Adipocyte (in vitro differentiated cells): ENCODE results near the gene CARD19.

Source experiments
- DNase-seq: peaks from one replicate; pipeline ENCODE4 v3.0.0-alpha.2; 2015; ENCODE audit warnings: low read depth
- H3K27me3 ChIP-seq: replicated peaks from 2 replicates; pipeline ENCODE4 v1.7.0; 2013; ENCODE audit warnings: mild to moderate bottlenecking, low read length, moderate library complexity; ENCODE audit not compliant: control insufficient read depth, insufficient read depth
- H3K36me3 ChIP-seq: 2 replicates; pipeline ENCODE4 v1.7.0; 2013; ENCODE audit warnings: low read length, mild to moderate bottlenecking, moderate library complexity; ENCODE audit not compliant: control insufficient read depth, insufficient read depth, severe bottlenecking
- H3K4me1 ChIP-seq: 2 replicates; pipeline ENCODE4 v1.7.0; 2013; ENCODE audit warnings: mild to moderate bottlenecking, low read length, moderate library complexity; ENCODE audit not compliant: control insufficient read depth, insufficient read depth
- H3K4me3 ChIP-seq: 2 replicates; pipeline ENCODE4 v1.7.0; 2013; ENCODE audit warnings: mild to moderate bottlenecking, low read length, moderate library complexity
- H3K9ac ChIP-seq: 2 replicates; pipeline ENCODE4 v1.7.0; 2013; ENCODE audit warnings: mild to moderate bottlenecking, low read length, moderate library complexity
- H3K9me3 ChIP-seq: 2 replicates; pipeline ENCODE4 v1.7.0; 2013; ENCODE audit warnings: mild to moderate bottlenecking, low read length, moderate library complexity; ENCODE audit not compliant: control insufficient read depth

CARD19 gene

DNA sequence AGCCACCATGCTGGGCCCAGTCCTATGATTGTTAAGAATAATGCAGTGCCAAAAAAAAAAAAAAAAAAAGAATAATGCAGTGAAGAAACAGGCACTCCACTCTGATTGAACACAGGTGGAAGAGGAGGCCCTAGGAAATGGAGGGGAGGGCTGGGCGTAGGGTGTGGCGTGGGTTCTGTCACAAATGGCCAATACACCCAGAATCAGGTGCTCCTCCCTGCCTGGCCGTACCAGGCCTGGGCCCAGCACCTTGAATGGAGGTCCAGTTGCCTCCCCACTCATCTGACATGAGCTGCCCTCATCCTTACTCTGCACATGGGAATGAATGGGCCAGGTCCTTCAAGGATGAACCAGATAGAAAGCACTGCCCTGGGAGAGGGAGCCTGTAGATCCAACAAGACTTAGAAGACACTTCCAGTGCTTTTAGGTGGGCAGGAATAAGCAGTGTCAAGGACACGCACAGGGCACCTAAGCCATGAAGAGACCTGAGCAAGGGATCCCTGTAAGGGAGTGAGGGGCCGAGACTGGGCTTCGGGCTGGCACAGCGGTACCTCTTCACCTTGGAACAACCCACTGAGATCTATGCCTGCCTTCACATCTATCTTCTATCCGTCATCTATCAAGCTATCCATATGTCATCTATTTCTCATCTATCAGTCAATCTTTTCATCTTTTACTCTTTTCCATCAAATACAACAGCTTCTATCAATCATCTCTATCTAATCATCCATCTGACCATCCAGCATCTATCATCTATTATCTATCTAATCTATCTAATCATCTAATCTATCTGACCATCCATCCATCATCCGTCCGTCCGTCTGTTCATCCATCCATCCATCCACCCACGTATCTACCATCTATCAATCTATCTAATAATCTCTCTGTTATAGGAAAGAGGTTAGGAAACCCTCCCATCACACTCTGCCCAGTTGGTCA is 22.2 kb downstream of the CARD19 start:
- no peaks in the 10 kb centered on the region for H3K9me3 ChIP-seq
- DNase-seq = no peak
- H3K36me3 ChIP-seq = peaks cover 15% of the 10 kb centered on the region
- no peaks in the 10 kb centered on the region for H3K27me3 ChIP-seq
- no peak overlapping the region for H3K4me3 ChIP-seq
- H3K9ac ChIP-seq = no peak overlapping the region
- peaks cover 20% of the 10 kb centered on the region for H3K4me1 ChIP-seq

DNA sequence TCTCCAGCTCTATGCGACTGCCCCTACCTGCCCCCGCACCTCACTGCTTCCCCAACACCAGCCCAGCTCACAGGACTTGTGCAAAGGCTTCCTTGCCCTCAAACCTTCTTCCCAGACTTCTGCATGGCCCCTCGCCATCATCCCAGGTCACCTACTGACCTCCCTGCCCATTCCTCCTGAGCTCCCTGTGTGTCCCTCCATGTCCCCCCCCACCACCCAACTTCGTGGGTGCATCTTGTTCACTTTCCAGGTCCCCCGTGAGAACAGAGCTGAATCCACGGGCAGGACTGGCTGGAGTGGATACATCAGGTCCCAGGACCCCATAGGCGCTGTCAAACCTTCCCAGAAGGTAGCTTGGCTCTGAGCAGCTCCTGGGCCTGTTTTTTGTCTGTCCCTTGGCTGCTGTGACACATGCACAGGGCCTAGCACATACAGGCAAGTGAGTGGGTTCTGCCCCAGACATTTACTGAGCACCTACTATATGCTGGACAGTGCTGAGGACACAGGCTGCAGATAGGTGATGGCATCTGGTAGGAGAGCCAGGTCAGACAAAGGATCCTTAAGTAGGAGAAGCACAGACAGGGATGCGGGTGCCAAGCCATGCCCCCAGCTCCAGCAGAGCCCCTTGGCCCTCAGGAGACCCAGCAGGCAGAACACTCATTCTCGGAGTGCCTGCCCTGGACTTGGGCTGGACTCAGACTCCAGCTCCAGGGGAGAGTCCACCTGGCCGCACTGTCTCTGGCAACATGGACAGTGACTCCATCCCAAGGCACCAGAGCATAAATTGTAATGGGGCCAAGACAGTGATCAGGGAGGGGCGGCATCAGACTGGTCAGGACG is 23.1 kb downstream of the CARD19 start:
- no peak for DNase-seq
- H3K36me3 ChIP-seq = peaks cover 6% of the 10 kb centered on the region
- H3K9ac ChIP-seq = no peak overlapping the region
- H3K4me3 ChIP-seq = no peak overlapping the region
- no peaks in the 10 kb centered on the region for H3K9me3 ChIP-seq
- peaks cover 20% of the 10 kb centered on the region for H3K4me1 ChIP-seq
- H3K27me3 ChIP-seq = no peaks in the 10 kb centered on the region

DNA sequence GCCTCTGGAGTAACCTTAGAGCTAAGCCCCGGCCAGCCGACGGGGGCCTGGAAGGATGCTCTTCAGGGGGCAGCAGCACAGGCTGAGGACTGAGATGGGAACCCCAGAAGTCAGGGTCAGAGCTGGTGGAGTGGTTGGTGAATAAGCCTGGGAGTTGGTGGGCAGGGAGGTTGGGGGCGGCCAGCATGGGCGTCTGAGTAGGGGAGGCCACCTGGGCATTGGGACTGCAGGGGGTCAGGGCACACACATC is 23.6 kb downstream of the CARD19 start:
- H3K36me3 ChIP-seq = peaks cover 6% of the 10 kb centered on the region
- no peak overlapping the region for H3K4me3 ChIP-seq
- no peak for DNase-seq

DNA sequence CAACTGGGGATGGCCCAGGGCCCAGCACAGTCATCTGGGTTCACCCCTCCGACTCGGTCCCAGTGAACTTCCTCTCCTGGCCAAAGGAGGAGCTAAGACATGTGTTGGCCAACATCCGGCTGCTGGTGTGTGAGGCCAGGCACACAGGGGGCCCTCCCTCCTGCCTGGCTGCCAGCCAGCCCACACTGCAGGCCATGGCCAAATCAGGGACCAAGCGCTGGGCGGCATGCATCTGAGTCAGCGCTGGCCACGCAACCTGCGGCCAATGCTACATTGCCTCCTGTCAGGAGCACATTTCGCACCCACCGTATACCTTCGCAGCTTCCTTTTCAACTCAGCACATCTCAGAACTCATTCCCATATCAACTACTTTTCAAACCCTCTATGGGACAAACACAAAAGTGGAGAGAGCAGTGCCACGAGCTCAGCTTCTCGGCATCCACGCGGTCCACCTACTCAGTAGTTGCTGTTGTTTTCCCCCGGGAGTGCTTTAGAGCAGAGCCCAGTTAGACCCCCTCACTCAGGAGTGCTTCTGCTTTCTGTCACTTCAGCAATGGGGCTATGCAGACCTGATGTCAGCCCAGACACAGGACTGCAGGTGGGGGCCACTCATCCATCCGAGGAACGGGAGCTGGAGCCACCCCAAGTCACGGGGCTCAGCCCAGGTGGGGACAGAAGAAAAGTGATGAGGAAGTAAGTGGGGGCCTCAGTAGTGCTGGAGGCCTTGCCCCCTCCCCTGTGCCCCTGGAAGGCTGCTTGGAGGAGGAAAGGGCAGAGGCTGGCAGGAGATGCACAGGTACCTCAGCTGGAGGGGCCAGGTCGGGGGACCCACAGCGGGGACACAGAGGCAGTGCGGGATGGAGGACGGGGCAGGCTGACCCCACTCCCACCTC is 24.2 kb downstream of the CARD19 start:
- Histone ChIP-seq H3K9me3 (no peaks in the 10 kb centered on the region), H3K27me3 (no peaks in the 10 kb centered on the region), H3K36me3 (peaks cover 6% of the 10 kb centered on the region), H3K4me1 (peaks cover 20% of the 10 kb centered on the region), H3K9ac (no peak overlapping the region), H3K4me3 (no peak overlapping the region)
- peak; percentile 24 for DNase-seq

More for the DNA sequence above, 23.6 kb downstream of the CARD19 start:
- peaks cover 20% of the 10 kb centered on the region for H3K4me1 ChIP-seq
- no peaks in the 10 kb centered on the region for H3K9me3 ChIP-seq
- H3K27me3 ChIP-seq = no peaks in the 10 kb centered on the region
- H3K9ac ChIP-seq = no peak overlapping the region

DNA sequence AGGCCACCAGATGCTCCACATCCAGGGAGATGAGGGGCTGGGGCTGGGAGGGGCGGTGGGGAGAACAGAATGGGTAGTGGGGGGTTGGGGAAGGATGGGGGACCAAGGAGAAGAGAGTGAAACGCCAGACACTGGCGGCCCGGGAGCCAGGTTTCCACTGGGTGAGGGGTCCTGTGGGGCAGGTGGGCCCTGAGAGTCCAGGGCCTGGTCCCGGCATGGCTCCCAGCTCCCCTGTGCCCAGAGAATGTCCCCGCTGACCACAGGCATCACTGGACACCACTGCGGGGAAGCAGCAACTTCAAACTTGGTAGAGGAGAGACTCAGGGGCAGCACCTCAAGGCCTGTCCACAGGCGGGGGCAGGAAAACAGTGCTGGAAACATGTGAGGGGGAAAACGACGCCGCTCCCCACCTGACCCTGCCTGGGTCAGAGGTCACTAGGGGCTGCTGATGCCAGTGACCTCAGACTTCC is 24.9 kb downstream of the CARD19 start:
- Histone ChIP-seq H3K9ac (no peak overlapping the region), H3K36me3 (peaks cover 6% of the 10 kb centered on the region), H3K4me3 (no peak overlapping the region), H3K4me1 (peaks cover 20% of the 10 kb centered on the region), H3K27me3 (no peaks in the 10 kb centered on the region), H3K9me3 (no peaks in the 10 kb centered on the region)
- DNase-seq = no peak

DNA sequence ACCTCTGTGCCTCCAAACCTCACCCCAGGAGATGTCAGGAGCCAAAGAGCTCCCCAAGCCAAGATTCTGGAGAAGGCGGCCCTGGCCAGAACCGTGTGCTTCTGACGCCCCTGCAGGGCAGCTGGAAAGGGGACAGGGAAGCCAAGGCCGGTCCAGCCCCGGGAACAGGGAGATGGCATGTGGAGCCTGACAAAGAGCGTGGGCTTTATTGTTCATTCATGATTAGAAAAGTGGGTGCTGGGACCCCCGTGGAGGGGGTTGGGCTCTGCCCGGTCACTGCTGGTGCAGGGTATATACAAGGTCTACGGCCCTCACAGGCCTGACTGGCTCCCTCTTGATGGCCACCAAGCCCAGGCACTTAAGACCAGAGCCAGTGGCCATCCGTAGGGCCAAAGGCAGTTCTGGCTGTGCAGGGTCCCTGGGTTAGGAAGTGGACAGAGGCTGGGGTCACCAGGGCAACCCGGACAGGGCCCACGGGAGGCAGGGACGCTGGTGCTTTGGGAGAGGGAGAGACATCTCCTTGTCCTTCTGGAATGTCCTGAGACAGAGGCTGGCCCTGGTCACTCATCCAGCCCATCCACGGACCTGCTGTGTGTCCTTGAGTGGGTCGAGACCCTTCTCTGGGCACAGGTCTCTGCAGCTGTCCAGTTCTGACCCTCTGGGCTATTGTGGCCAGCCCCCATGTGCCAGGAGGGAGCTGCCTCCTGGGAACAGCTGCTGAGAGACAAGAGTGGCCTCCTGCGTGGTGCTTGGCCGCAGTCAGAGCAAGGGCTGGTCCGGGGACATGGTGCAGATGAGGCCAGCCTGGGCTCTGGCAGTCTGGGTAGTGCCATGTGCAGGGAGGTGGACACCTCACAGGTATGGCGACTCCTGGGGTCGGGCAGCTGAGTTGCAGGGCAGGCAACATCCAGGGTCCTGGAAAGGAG is 25.6 kb downstream of the CARD19 start:
- Histone ChIP-seq H3K4me1 (peaks cover 14% of the 10 kb centered on the region), H3K9me3 (no peaks in the 10 kb centered on the region), H3K36me3 (peaks cover 6% of the 10 kb centered on the region), H3K9ac (no peak overlapping the region), H3K27me3 (no peaks in the 10 kb centered on the region), H3K4me3 (no peak overlapping the region)
- DNase-seq = no peak

DNA sequence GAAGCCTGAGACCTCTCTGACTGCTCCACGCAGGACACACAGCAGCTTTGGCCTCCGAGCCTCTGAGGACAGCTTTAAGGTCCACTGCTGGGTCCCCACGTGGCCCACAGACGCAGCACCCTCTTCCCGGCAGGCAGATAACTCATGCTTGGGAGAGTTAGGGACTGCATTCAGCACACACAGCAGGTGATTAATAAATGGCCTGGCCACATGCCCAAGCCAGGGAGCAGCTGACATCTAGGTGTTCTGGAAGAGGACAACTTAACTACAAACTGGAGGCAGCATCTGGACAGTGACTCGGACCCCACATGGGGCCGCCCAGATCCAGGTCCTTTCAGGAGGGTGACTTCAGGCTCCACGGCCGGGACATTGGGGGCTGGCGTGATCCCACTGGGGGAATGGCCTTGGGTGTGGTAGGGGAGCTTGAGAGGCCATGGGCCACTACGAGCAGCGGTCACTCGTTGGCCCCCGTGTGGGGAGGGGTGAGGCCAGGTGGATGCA is 26.8 kb downstream of the CARD19 start:
- Histone ChIP-seq H3K27me3 (no peaks in the 10 kb centered on the region), H3K4me1 (peaks cover 14% of the 10 kb centered on the region), H3K4me3 (no peak overlapping the region), H3K9me3 (no peaks in the 10 kb centered on the region), H3K9ac (no peak overlapping the region), H3K36me3 (peaks cover 6% of the 10 kb centered on the region)
- no peak for DNase-seq

DNA sequence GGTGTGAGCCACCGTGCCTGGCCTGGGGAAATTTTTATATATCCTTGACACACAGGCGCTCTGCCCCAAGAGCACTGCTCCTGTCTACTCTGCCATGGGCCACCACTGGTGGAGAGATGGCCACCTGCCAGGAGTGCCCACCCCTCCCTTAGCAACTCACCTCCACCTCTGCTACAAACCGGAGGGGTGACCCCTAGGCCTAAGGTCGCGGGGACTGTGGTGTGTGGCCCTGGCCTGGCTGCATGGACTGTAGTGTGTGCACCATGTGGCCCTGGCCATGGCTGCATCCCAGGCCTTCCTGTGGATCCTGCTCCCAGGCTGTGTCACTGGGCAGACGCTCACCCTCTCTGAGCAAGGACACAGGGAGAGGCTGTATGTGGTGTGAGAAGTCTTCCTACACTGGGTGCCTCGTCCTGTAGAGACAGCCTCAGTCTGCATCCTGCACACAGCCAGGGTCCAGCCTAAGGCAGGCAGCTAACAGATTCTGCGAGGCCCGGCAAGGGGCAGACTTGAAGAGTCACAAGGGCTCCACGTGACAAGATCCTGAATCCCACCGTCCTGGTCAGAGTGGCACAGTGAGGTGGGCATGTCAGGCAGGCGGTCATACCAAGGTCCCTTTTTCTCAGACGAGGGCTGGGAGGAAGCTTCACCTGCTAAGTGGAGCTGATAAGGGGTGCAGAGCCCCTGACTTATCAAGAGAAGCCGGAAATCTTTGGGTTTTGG is 27.7 kb downstream of the CARD19 start:
- Histone ChIP-seq H3K4me3 (no peak overlapping the region), H3K9ac (no peak overlapping the region), H3K27me3 (no peaks in the 10 kb centered on the region), H3K36me3 (peaks cover 6% of the 10 kb centered on the region), H3K4me1 (peaks cover 14% of the 10 kb centered on the region), H3K9me3 (no peaks in the 10 kb centered on the region)
- no peak for DNase-seq

DNA sequence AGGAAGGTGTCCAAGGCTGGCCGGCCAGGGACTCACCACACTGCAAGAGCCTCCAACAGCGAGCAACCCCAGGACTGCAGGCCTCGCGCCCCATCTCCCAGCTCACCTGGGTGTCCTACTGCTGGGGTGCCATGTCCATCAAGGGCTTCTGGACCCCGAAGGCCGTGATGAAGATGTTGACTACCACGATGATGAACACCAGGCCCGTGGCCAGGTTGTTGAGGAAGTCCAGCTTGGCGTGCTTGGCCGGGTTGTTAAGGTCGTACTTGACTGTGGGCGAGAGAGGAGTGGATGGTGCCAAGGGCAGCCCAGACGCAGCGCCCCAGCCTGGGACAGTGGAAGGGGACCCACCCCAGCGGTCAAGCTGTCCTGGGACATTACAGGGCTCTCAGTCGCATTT is 28.8 kb downstream of the CARD19 start:
- DNase-seq = no peak
- H3K27me3 ChIP-seq = no peaks in the 10 kb centered on the region
- no peak overlapping the region for H3K4me3 ChIP-seq
- no peaks in the 10 kb centered on the region for H3K9me3 ChIP-seq
- peaks cover 12% of the 10 kb centered on the region for H3K4me1 ChIP-seq
- H3K36me3 ChIP-seq = peaks cover 6% of the 10 kb centered on the region
- H3K9ac ChIP-seq = no peak overlapping the region
